IMR-90 (cell line): ENCODE results near the gene FAM53B. TPM values are rescaled to one million over a fixed set of nuclear protein-coding genes. Genes with fewer than 3 reads are reported as not detected.

Source experiments
- ATAC-seq: fragments of 200-7000 bp; cut with Tn5 transposase; 2 replicates; pipeline ENCODE4 v1.9.1; 2020; ENCODE audit warnings: low read depth, mild to moderate bottlenecking, moderate library complexity
- BruUV-seq: library from RNA; stranded (reverse); fragments of 400-500 nt; replicated peaks from 2 replicates; lab custom pipeline; 2021; lab: Mats Ljungman, UMichigan
- CTCF ChIA-PET: fragments of 300-600 bp; formaldehyde crosslinking; extraction: SDS; loops from one replicate; lab custom pipeline; 2021; ENCODE audit warnings: antibody characterized with exemption; lab: Yijun Ruan, JAX
- POLR2A ChIA-PET: fragments of 300-600 bp; sonication (Branson Sonifier 250); formaldehyde crosslinking; loops from one replicate; lab custom pipeline; 2022; ENCODE audit warnings: antibody characterized with exemption; ENCODE audit not compliant: unreplicated experiment; lab: Charles Lee
- DNase-seq: peaks from one replicate; pipeline ENCODE4 v3.0.0; 2013
- H2AFZ ChIP-seq: replicated peaks from 2 replicates; pipeline ENCODE3; 2013; ENCODE audit warnings: low read length, mild to moderate bottlenecking; ENCODE audit not compliant: poor library complexity
- H2AK5ac ChIP-seq: 2 replicates; pipeline ENCODE4 v1.6.1; 2013; ENCODE audit warnings: low read depth, low read length, inconsistent platforms
- H2AK9ac ChIP-seq: replicated peaks from 2 replicates; pipeline ENCODE3; 2013; ENCODE audit warnings: mild to moderate bottlenecking, low read depth, low read length, moderate library complexity; ENCODE audit not compliant: poor library complexity
- H2BK120ac ChIP-seq: 2 replicates; pipeline ENCODE4 v1.6.1; 2013; ENCODE audit warnings: low read depth, low read length, inconsistent platforms
- H2BK15ac ChIP-seq: 3 replicates; pipeline ENCODE4 v1.6.1; 2013; ENCODE audit warnings: low read depth, low read length, inconsistent platforms
- H2BK20ac ChIP-seq: 2 replicates; pipeline ENCODE4 v1.6.1; 2013; ENCODE audit warnings: low read depth, mild to moderate bottlenecking, inconsistent platforms, low read length, moderate library complexity
- H2BK5ac ChIP-seq: 2 replicates; pipeline ENCODE4 v1.6.1; 2013; ENCODE audit warnings: mild to moderate bottlenecking, low read depth, low read length, inconsistent platforms; ENCODE audit not compliant: poor library complexity, severe bottlenecking
- H3K14ac ChIP-seq: replicated peaks from 2 replicates; pipeline ENCODE4 v1.6.1; 2013; ENCODE audit warnings: low read depth, low read length, inconsistent platforms
- H3K18ac ChIP-seq: 2 replicates; pipeline ENCODE4 v1.6.1; 2013; ENCODE audit warnings: low read depth, low read length, control low read depth
- H3K23ac ChIP-seq: 2 replicates; pipeline ENCODE4 v1.6.1; 2013; ENCODE audit warnings: low read depth, low read length, inconsistent platforms
- H3K27ac ChIP-seq: 2 replicates; pipeline ENCODE4 v1.5.1; 2013; ENCODE audit warnings: mild to moderate bottlenecking, control low read depth, low read length; ENCODE audit not compliant: insufficient read depth
- H3K27me3 ChIP-seq: 2 replicates; pipeline ENCODE4 v1.6.1; 2013; ENCODE audit warnings: low read length; ENCODE audit not compliant: control insufficient read depth, insufficient read depth
- H3K36me3 ChIP-seq: 2 replicates; pipeline ENCODE4 v1.6.1; 2013; ENCODE audit warnings: low read length, mixed read lengths; ENCODE audit not compliant: control insufficient read depth, insufficient read depth
- H3K4ac ChIP-seq: 2 replicates; pipeline ENCODE4 v1.6.1; 2013; ENCODE audit warnings: low read depth, low read length, inconsistent platforms
- H3K4me1 ChIP-seq: 2 replicates; pipeline ENCODE4 v1.6.1; 2013; ENCODE audit warnings: low read length, mixed read lengths; ENCODE audit not compliant: control insufficient read depth, insufficient read depth
- H3K4me2 ChIP-seq: 2 replicates; pipeline ENCODE4 v1.6.1; 2013; ENCODE audit warnings: low read depth, mild to moderate bottlenecking, control low read depth, low read length, moderate library complexity
- H3K4me3 ChIP-seq: 2 replicates; pipeline ENCODE4 v1.5.1; 2013; ENCODE audit warnings: low read depth, mild to moderate bottlenecking, control low read depth, low read length, moderate library complexity; ENCODE audit not compliant: insufficient read depth
- H3K56ac ChIP-seq: 2 replicates; pipeline ENCODE4 v1.6.1; 2013; ENCODE audit warnings: low read length, inconsistent platforms; ENCODE audit not compliant: insufficient read depth; ENCODE audit errors: extremely low read depth
- H3K79me1 ChIP-seq, 2 experiments: 2 replicates each; pipeline ENCODE4 v1.6.1; 2013; ENCODE audit warnings: low read length in 2 of 2, inconsistent platforms in 1 of 2, low read depth in 1 of 2
- H3K9ac ChIP-seq: 2 replicates; pipeline ENCODE4 v1.6.1; 2013; ENCODE audit warnings: low read depth, low read length, control low read depth
- H3K9me1 ChIP-seq: 2 replicates; pipeline ENCODE4 v1.6.1; 2013; ENCODE audit warnings: low read length, inconsistent platforms; ENCODE audit not compliant: insufficient read depth
- H3K9me3 ChIP-seq: 2 replicates; pipeline ENCODE4 v1.6.1; 2013; ENCODE audit warnings: low read length; ENCODE audit not compliant: control insufficient read depth, insufficient read depth
- H4K20me1 ChIP-seq: 2 replicates; pipeline ENCODE4 v1.6.1; 2013; ENCODE audit warnings: low read length, inconsistent platforms; ENCODE audit not compliant: insufficient read depth
- H4K5ac ChIP-seq: 2 replicates; pipeline ENCODE4 v1.6.1; 2013; ENCODE audit warnings: mild to moderate bottlenecking, low read depth, low read length, control low read depth
- H4K8ac ChIP-seq, 2 experiments: 2 replicates each; pipeline ENCODE4 v1.6.1; 2013; ENCODE audit warnings: low read depth in 2 of 2, low read length in 2 of 2, control low read depth in 1 of 2, inconsistent platforms in 1 of 2
- H4K91ac ChIP-seq: 2 replicates; pipeline ENCODE4 v1.6.1; 2013; ENCODE audit warnings: low read depth, low read length, inconsistent platforms; ENCODE audit not compliant: insufficient read depth
- BHLHE40 ChIP-seq: fragments of 150-350 bp; IDR thresholded peaks from 2 replicates; pipeline ENCODE4 v1.6.1; 2016; ENCODE audit warnings: mild to moderate bottlenecking, low read depth, low read length
- FOS ChIP-seq: fragments of 150-350 bp; IDR thresholded peaks from 2 replicates; pipeline ENCODE4 v1.6.1; 2016; ENCODE audit warnings: low read depth, low read length
- MAFK ChIP-seq: IDR thresholded peaks from 2 replicates; pipeline ENCODE4 v1.6.1; 2012; ENCODE audit warnings: low read depth, low read length, improper control_type of control experiment
- MAZ ChIP-seq: IDR thresholded peaks from 2 replicates; pipeline ENCODE4 v1.6.1; 2012; ENCODE audit warnings: low read depth, mild to moderate bottlenecking, low read length, improper control_type of control experiment, moderate library complexity, borderline replicate concordance
- NFE2L2 ChIP-seq: fragments of 150-350 bp; IDR thresholded peaks from 2 replicates; pipeline ENCODE4 v1.6.1; 2016; ENCODE audit warnings: low read depth, mild to moderate bottlenecking, low read length
- RAD21 ChIP-seq: IDR thresholded peaks from 2 replicates; pipeline ENCODE4 v1.6.1; 2012; ENCODE audit warnings: low read length, improper control_type of control experiment
- RCOR1 ChIP-seq: IDR thresholded peaks from 2 replicates; pipeline ENCODE4 v1.6.1; 2012; ENCODE audit warnings: mild to moderate bottlenecking, low read length, improper control_type of control experiment; ENCODE audit not compliant: insufficient replicate concordance
- SMC3 ChIP-seq: fragments of 150-350 bp; IDR thresholded peaks from 2 replicates; pipeline ENCODE4 v1.6.1; 2016; ENCODE audit warnings: low read depth, mild to moderate bottlenecking, antibody characterized with exemption, low read length, moderate library complexity
- WGBS, 2 experiments: methylation state at CpG; one replicate each; pipeline versions ENCODE4 v1.1.5 to v1.1.7; 2013; ENCODE audit warnings: missing lambda C conversion rate in 2 of 2; ENCODE audit not compliant: insufficient read length in 1 of 2; ENCODE audit errors: extremely low coverage in 2 of 2; 5-methylcytosine and 5-hydroxymethylcytosine counted together
- dilution Hi-C: fragments of 300-500 bp; cut with HindIII; formaldehyde crosslinking; loops from one replicate; pipeline ENCODE4 v1.14.3; 2018; ENCODE audit warnings: low sequenced_read_pairs; ENCODE audit not compliant: unreplicated experiment
- in situ Hi-C: fragments of 300-500 bp; cut with MboI; formaldehyde crosslinking; loops from 3 replicates; pipeline ENCODE4 v1.14.3; 2019; ENCODE audit warnings: low sequenced_read_pairs, inconsistent platforms, mixed read lengths
- intact Hi-C: fragments of 100-400 bp; cut with micrococcal nuclease; formaldehyde crosslinking; loops from 2 replicates; pipeline ENCODE4 v1.10.0; 2022
- polyA plus RNA-seq, 3 experiments: library from polyadenylated mRNA; depleted of rRNA; stranded (reverse); fragments of >200 nt; gene quantifications; 2 replicates each; pipeline ENCODE4 v1.2.3, GENCODE V29; 2012; ENCODE audit warnings: low replicate concordance in 1 of 3
- total RNA-seq: library from RNA; depleted of rRNA; stranded (reverse); fragments of >200 nt; gene quantifications from 2 replicates; pipeline ENCODE4 v1.2.3, GENCODE V29; 2012
- TF ChIP-seq, protein P1 (sequence below): conservative IDR thresholded peaks from 2 replicates; pipeline ENCODE4 v1.5.1; 2012; ENCODE audit warnings: mild to moderate bottlenecking, low read depth, low read length, improper control_type of control experiment
- TF ChIP-seq, protein P2 (sequence below): fragments of 150-350 bp; IDR thresholded peaks from 2 replicates; pipeline ENCODE4 v1.6.1; 2017; ENCODE audit warnings: mild to moderate bottlenecking, antibody characterized with exemption, low read length, low read depth
- TF ChIP-seq, protein P3 (sequence below): fragments of 150-350 bp; IDR thresholded peaks from 2 replicates; pipeline ENCODE4 v1.6.1; 2016; ENCODE audit warnings: low read depth, mild to moderate bottlenecking, low read length, moderate library complexity, borderline replicate concordance

FAM53B gene
- total and polyA plus RNA-seq, 2 of the 4 experiments (the other 2 are of a cell fraction), result 3.8 to 5.7 TPM

DNA sequence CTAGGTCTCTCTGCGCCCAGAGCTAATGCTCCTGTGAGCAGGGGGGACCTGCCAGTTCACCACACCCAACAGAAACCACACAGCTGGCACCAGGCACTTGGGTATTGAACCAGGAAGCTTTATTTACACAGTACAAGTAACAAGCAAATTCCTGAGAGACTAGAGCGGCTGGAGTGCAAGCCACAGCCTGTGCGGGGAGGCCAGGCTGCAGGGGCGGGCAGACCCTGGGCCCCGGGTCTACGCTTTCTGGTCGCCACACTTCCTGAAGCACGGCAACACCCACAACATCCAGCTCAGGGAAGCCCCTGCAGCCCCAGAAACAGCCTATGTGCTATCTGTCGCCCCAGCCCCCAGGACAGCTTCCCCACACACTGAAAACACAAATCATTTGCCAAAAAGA is 125.0 kb downstream of the FAM53B start:
- Histone ChIP-seq H2BK120ac (no peak overlapping the region), H3K14ac (no peak overlapping the region), H3K4me3 (no peak overlapping the region), H3K4ac (no peak overlapping the region), H2BK20ac (no peak overlapping the region), H4K20me1 (no peaks in the 10 kb centered on the region; the same call in 1 of the 2 replicates), H2BK15ac (no peak overlapping the region), H4K5ac (no peak overlapping the region), H3K27ac (no peak overlapping the region), H4K91ac (no peak overlapping the region), H2AK9ac (peak overlapping the region; percentile 59), H3K23ac (no peak overlapping the region), H2AFZ (no peak overlapping the region), H4K8ac (no peak overlapping the region), H3K4me1 (peaks cover 2% of the 10 kb centered on the region; the same call in 1 of the 2 replicates), H3K9me1 (no peaks in the 10 kb centered on the region), H3K18ac (no peak overlapping the region), H3K4me2 (no peak overlapping the region; the same call in 1 of the 2 replicates), H3K27me3 (no peaks in the 10 kb centered on the region), H3K56ac (no peak overlapping the region), H2BK5ac (no peak overlapping the region), H2AK5ac (no peak overlapping the region), H3K79me1 (no peaks in the 10 kb centered on the region), H3K36me3 (peaks cover 2% of the 10 kb centered on the region; the same call in 1 of the 2 replicates), H3K9ac (no peak overlapping the region), H3K9me3 (no peaks in the 10 kb centered on the region)
- in situ Hi-C loops, result no loop called here
- TF ChIP-seq MAZ (no peak), RCOR1 (no peak), BHLHE40 (no peak), RAD21 (no peak), NFE2L2 (no peak), MAFK (no peak), FOS (no peak), SMC3 (no peak)
- TF ChIP-seq, protein P1, sequence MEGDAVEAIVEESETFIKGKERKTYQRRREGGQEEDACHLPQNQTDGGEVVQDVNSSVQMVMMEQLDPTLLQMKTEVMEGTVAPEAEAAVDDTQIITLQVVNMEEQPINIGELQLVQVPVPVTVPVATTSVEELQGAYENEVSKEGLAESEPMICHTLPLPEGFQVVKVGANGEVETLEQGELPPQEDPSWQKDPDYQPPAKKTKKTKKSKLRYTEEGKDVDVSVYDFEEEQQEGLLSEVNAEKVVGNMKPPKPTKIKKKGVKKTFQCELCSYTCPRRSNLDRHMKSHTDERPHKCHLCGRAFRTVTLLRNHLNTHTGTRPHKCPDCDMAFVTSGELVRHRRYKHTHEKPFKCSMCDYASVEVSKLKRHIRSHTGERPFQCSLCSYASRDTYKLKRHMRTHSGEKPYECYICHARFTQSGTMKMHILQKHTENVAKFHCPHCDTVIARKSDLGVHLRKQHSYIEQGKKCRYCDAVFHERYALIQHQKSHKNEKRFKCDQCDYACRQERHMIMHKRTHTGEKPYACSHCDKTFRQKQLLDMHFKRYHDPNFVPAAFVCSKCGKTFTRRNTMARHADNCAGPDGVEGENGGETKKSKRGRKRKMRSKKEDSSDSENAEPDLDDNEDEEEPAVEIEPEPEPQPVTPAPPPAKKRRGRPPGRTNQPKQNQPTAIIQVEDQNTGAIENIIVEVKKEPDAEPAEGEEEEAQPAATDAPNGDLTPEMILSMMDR, result no peak
- TF ChIP-seq, protein P2, sequence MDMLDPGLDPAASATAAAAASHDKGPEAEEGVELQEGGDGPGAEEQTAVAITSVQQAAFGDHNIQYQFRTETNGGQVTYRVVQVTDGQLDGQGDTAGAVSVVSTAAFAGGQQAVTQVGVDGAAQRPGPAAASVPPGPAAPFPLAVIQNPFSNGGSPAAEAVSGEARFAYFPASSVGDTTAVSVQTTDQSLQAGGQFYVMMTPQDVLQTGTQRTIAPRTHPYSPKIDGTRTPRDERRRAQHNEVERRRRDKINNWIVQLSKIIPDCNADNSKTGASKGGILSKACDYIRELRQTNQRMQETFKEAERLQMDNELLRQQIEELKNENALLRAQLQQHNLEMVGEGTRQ, result no peak
- TF ChIP-seq, protein P3, sequence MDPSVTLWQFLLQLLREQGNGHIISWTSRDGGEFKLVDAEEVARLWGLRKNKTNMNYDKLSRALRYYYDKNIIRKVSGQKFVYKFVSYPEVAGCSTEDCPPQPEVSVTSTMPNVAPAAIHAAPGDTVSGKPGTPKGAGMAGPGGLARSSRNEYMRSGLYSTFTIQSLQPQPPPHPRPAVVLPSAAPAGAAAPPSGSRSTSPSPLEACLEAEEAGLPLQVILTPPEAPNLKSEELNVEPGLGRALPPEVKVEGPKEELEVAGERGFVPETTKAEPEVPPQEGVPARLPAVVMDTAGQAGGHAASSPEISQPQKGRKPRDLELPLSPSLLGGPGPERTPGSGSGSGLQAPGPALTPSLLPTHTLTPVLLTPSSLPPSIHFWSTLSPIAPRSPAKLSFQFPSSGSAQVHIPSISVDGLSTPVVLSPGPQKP, result no peak
- ChIA-PET CTCF (interaction anchor here (0.8 kb wide), 1 partner anchor 122 kb away, joined by 5 read pairs; no protein-coding TSS in a partner anchor), POLR2A (no interaction called here)
- dilution Hi-C loops, result no loop called here
- intact Hi-C loops, result no loop called here
- no TSS peak for BruUV-seq
- 64% methylated on average over 3 of the region's 9 CpGs; no CpG with 5 or more reads in 1 of the 2 experiments for WGBS, 2 experiments
- peak; percentile 90 for ATAC-seq
- peak; percentile 20 for DNase-seq
